ENCODE data around the gene FXYD4.

Gene FXYD4

DNA sequence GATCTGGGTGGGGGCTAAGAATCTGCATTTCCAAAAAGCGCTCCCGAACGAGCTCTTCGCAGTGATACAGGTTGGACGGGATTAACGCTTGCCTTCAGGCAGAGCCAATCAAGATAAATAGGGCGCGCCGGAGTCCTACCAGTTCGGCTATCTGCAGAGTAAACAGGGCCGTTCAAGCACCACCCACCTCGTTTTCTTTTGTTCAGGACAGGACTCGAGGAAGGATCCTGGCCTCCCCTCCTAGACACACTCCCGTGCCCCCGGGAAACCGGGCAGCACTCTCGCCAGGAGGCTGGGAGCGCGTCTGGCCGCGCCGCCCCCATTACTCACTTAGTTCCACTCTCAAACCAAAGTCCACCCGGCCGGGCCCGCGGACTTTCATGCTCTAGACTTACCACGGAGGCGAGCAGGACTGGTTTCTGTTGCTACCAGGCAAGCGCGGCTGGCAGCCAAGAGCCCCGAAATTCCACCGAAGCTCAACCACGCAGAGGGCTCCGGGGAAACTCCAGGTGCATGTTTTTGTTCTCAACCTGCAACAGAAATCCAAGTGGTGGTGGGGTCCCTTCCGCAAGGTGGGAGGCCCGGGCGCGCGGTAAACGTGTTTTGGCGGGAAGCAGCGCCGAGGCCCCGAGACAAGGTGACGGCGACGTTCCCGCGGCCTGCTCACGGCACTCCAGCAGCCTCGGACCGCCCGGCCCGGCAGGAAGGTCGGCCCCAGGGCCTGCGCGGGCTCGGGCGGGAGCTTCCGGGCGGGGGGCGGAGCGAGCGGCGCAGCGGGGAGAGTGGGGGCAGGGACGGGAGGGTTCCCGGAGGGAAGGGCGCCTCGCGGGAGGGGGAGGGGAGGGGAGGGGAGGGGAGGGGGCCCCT, 24.9 kb downstream of the FXYD4 start:
- DNase-seq (ENCODE audit: low spot score): peak; percentile 61

DNA sequence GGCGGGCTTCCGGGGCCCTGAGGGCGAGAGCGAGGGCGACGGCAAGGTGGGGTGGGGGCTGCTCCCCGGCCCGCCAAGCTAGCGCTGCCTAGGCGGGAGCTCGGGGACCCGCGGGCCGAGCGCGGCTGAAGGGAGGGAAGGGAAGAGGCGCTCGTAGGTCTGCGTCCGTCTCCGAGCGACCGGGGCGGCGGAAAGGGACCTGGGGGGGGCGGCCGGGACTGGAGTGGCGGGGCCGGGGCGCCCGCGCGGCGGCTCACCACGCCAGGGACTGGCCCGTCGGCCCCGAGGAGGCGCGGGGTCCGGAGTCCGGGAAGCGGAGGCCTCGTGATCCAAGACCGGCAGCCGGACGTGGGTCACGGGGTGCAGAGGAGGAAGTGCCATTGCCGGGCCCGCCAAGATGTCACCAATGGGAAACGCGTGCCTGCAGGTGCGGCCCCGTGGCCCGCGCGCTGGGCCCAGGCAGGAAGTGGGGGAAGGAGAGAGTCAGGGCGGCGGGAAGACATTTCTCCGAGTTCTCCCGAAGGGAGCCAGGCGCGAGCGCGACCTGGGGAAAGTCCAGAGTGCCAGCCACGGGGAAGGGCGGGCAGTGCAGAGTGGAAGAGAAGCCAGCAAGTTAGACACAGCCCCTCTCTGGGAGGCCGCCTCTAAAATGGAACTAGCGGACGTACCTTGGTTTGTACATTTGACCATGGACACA, 25.6 kb downstream of the FXYD4 start:
- peak; percentile 63 for DNase-seq (ENCODE audit: low spot score)

DNA sequence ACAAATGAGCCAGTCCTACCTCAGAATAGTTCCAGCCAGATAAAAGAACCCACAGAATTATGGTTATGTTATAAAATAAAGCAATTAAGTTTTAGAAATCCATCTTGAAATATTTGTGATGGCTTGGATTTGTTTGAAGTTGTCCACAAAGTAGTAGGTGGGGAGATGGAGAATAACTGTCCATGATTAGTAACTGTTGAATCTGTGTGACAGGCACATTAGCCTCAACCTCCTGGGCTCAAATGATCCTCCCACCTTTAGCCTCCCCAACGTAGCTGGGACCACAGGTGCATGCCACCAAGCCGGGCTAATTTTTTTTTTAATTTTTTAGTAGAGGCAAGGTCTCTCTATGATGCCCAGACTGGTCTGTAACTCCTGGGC, 27.5 kb downstream of the FXYD4 start:
- DNase-seq (ENCODE audit: low spot score): no peak

DNA sequence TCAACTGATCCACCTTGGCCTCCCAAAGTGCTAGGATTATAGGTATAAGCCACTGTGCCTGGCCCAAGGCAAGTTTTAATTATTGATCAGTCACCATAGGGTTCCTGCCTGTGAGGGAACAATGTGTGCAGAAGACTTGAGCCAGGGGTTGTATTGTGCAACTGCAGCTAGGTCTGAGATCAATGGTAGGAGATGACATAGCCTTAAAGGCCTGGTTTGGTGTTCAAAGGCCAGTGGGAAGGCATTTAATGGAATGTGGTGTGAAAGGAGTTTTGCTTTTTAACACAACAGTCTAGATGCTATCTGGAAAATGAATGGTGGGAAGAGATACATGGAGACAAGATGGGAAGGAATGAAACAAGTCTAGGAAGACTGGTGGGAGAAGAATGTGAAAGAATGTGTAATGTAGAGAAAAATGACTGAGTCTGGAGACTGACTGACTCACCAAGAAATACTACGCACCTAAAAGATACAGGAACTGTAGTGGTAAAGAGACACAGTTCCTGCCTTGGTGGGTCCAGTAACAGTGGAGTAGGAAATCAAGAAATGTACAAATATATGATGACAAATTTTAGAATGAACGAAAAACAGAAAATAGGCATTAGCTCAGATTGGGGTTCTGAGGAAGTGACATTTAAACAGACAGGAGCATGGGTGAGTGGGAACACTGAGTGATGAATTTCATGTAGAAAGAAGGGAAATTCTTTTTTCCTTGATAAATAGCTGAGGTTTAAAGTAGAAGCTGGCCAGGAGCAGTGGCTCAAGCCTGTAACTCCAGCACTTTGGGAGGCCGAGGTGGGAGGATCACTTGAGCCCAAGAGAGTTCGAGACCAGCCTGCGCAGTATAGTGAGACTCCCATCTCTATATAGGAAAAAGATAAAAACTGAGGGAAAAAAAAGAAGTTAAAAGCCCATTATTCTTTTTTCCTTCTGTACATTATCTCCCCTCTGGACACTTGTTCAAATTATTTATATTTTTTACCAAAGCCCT, 28.2 kb downstream of the FXYD4 start:
- DNase-seq (ENCODE audit: low spot score): no peak

DNA sequence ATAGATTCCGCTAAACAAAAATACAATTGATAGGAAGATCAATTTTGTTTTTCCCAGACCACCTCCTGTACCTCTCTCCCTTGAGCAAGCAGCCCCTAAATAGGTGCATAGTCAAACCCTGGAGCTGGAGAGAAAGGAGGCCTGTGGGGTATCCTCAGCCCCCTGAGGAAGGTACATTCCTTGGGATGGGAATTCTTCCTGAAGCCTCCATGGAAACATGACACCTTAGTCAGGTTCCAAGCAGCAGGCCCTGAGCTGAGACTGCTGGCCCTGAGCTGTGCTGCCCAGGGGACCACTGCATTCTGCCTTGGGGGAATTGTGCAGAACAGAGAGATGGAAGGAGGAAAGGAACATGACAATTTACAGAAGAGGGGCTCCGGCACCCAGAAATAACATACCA, 30.2 kb downstream of the FXYD4 start:
- DNase-seq (ENCODE audit: low spot score): no peak

DNA sequence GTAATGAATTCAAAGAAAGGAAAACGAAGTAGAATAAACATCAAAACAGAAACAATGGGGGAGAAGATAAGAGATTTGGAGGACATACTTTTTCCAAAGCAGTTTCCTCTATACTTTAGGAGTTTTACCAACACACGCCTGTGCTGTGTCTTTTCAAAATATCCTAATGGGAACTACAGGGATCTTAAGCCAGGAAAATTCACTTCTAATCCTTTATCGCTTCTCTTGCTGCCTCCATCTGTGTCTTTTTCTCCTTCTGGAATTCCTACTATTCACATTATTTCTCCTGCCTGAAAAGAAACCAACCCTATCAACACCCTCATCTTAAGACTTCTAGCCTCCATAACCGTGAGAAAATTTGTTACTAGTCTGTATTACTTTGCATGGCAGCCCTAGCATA, 30.7 kb downstream of the FXYD4 start:
- no peak for DNase-seq (ENCODE audit: low spot score)

DNA sequence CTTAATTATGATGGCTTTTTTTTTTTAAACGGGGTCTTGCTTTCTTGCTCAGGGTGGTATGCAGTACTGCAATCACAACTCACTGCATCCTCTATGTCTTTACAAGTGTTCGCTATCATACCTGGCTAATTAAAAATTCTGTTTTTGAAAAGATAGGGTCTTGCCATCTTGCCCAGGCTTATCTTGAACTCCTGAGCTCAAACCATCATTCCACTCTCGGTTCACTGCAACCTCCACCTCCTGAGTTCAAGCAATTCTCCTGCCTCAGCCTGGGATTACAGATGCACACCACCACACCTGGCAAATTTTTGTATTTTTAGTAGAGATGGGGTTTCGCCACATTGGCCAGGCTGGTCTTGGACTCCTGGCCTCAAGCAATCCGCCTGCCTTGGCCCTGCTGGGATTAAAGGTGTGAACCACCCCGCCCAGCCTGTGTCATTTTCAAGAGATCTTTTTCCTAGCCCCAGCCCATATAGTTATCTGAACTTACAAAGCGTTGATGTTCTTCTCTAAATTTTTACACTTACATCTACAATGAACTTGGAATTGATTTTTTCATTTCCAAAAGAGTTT, 31.5 kb downstream of the FXYD4 start:
- DNase-seq (ENCODE audit: low spot score): no peak

DNA sequence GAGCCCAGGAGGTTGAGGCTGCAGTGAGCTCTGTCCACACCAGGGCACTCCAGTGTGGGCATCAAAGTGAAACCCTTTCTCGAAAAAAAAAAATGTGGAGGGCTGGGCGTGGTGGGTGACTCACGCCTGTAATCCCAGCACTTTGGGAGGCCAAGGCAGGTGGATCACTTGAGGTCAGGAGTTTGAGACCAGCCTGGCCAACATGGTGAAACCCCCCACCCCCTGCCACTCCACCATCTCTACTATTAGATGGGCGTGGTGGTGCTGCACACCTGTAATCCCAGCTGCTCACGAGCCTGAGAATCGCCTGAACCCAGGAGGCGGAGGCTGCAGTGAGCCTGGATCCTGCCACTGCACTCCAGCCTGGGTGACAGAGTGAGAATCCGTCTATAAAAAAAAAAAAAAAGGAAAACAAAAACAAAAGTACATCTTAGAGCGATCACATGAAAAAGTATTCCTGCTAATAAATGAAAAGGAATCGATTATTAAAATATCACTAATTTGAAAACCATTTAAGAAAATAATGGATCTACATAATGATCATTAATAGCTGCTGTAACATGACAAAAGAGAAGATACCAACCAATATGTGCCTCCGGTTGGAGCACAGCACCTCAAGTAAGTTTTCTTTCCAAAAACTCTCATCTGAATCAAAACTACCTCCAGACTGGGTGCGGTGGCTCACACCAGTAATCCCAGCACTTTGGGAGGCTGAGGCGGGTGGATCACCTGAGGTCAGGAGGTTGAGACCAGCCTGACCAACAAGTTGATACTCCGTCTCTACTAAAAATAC, 32.7 kb downstream of the FXYD4 start:
- DNase-seq (ENCODE audit: low spot score): no peak

DNA sequence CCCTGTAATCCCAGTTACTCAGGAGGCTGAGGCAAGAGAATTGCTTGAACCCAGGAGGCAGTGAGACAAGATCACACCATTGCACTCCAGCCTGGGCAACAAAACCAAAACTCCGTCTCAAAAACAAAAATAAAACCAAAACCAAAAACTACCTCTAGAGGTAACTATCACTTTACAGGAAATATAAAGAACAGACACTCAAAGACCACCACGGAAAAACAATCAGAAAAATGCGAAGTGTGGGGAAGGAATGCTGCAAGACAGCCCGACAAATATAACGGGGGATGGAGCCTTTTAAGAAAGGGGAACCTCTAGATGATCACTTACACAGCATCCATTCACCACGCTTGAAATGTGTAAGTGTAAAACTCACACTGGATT, 33.3 kb downstream of the FXYD4 start:
- DNase-seq (ENCODE audit: low spot score): no peak

DNA sequence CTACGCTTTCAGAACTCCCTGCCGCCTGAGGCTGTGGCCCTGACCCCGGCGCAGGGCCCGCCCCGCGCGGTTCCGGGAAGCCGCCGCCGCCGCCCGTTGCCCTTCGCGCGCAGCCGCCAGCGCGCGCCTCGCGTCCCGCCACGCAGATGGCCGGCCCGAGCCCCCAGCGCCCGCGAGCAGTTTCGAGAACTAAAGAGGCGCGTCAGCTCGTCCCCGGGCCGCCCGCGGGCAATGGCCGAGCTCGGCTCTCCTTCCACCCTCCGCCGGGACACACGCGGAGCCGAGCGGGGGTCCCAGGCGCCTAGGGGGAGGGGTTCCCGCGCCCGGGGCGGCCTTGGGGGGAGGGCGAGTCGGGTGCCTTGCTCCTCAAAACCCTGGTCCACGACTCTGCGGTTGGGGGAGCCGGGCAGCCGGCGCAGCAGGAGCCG, 35.7 kb downstream of the FXYD4 start:
- peak; percentile 24 for DNase-seq (ENCODE audit: low spot score)

DNA sequence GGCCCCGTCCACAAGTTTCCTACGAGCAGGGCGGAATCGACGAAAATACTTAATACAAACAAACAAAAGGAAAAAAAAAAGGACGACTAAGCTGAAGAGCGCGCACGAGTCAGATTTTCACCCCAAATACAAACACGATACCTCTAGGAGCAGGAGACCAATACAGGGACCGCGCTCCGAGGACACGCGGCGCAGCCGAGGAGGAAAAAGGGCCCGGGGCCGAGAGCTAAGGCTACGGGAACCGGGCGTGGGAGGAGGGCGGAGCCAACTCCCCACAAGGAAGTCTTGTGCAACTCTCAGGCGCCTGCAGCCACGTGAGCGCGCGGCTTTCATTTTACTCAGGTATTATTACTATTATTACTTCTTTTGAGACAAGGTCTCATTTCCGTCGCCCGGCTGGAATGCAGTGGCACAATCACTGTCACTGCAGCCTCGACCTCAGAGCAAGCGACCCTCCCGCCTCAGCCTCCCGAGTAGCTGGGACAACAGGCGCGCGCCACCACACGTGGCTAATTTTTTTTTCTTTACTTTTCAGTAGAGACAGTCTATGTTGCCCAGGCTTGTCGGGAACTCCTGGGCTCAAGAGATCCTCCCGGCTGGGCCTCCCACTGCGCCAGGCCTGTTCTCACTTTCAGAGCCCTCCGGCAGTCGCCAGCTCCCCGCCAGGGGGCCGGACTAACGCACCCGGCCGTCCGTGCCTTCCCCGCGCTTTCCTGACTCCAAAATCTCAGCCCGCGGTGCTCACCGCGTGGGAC, 36.3 kb downstream of the FXYD4 start:
- peak; percentile 78 for DNase-seq (ENCODE audit: low spot score)

DNA sequence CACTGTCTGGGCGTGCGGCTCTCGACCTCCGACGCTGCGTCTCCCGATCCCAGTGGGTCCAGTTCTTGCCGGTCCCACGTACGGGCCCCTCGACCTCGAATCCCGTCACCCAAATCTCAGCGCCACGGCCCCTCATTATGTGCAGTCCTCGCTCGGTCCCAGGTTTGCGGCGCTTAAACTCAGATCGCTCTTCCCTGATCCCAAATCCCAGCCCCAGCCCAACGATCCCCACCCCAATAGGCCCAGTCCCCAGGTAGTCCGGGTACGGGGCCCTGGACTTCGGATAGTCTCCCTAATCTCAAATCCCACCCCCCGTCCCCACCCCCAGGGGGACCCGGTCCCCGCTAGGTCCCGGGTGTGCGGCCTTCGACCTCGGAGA, 36.9 kb downstream of the FXYD4 start:
- no peak for DNase-seq (ENCODE audit: low spot score)

DNA sequence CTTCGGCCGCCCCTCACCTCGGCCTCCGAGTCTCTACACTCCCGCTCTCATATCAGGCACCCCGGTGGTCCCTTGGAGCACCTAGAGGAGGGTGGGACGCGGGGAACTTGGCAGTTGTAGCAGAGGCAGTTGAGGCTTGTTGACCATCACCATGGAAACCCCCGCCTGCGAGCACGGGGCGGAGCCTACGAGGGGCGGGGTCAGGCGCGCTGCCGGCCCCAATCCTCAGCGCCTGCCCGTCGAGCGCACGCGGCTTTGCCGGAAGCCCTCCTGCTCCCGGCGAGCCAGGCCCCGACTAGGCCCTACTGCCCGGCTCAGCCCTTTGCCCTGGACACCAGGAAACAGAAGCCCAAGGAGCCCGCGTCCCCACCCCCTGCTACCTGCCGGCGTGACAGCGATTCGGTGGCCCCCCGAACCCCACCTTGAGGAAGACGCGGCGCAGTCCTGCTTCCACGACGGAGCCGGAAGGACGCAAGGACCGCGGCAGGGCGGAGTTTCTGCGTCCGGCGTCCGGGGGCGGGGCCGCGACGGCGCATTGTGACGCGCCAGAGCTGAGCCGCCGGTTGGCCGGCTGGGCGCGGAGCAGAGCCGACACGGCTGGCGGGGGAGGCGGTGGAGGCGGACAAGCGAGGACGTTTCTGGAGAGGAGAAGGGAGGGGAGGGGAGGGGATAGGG, 37.4 kb downstream of the FXYD4 start, which contains the start of gene HNRNPF:
Gene HNRNPF, minus strand, starts transcription at position 477 of the 675 bp plus-strand sequence. CDS start 21,302 bp downstream, outside the sequence.
- peak; percentile 77 for DNase-seq (ENCODE audit: low spot score)

DNA sequence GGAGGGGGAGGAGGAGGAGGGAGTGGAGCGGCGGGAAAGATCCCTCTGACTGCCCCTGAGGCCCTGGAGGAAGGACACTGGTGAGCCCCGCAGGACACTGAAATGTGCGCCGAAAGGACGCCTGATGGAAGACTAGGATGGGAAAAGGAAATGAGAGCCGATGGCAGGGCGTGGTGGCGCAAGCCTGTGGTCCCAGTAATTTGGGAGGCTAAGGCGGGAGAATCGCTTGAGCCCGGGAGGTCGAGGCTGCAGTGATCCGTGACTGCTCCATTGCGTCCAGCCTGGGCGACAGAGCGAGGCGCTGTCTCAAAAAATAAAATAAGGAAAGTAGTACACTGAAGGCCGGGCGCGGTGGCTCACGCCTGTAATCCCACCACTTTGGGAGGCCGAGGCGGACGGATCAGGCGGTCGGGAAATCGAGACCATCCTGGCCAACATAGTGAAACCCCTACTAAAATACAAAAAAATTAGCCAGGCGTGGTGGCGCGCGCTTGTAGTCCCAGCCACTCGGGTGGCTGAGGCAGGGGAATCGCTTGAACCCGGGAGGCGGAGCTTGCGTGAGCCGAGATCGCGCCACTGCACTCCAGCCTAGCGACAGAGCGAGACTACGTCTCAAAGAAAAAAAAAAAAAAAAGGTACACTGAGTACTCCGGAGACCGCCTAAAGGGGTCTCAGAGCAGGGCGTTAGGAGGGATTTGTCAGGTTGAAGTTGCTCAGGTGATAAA, 38.1 kb downstream of the FXYD4 start:
- no peak for DNase-seq (ENCODE audit: low spot score)

DNA sequence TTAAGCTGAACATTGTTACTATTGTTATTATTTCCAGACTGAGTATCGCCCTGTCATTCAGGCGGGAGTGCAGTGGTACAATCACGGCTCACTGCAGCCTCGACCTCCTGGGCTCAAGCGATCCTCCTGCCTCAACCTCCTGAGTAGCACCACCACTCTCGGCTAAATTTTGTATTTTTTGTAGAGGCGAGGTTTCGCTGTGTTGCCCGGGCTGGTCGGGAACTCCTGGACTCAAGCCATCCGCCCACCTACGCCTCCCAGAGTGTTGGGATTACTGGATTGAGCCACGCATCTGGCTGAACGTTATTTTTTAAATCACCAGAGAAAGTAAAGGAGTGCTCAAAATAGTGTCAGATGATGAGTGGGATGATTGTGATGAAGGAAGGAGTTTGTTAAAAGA, 38.9 kb downstream of the FXYD4 start:
- DNase-seq (ENCODE audit: low spot score): no peak

DNA sequence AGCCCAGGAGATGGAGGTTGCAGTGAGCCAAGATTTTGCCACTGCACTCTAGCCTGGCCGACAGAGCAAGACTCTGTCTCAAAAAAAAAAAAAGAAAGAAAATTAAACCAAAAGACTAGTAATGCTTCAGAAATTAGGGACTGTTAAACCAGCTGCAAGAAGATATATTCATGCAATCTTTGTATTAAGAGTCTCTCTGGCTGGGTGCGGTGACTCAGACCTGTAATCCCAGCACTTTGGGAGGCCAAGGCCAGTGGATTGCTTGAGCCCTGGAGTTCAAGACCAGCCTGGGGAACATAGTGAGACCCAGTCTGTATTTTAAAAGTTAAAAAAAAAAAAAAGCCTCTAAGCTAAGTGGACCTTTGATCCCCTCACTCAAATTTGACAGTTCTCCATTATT, 40.1 kb downstream of the FXYD4 start:
- no peak for DNase-seq (ENCODE audit: low spot score)

DNA sequence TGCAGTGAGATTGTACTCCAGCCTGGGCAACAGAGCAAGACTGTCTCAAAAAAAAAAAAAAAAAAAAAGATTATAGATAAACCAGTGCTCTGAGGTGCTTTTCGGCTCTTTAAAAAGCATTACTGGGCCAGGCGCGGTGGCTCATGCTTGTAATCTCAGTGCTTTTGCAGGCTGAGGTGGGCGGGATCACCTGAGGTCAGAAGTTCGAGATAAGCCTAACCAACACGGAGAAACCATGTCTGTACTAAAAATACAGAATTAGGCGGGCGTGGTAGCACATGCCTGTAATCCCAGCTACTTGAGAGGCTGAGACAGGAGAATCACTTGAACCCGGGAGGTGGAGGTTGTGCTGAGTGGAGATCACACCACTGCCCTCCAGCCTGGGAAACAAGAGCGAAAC, 44.1 kb downstream of the FXYD4 start:
- no peak for DNase-seq (ENCODE audit: low spot score)

DNA sequence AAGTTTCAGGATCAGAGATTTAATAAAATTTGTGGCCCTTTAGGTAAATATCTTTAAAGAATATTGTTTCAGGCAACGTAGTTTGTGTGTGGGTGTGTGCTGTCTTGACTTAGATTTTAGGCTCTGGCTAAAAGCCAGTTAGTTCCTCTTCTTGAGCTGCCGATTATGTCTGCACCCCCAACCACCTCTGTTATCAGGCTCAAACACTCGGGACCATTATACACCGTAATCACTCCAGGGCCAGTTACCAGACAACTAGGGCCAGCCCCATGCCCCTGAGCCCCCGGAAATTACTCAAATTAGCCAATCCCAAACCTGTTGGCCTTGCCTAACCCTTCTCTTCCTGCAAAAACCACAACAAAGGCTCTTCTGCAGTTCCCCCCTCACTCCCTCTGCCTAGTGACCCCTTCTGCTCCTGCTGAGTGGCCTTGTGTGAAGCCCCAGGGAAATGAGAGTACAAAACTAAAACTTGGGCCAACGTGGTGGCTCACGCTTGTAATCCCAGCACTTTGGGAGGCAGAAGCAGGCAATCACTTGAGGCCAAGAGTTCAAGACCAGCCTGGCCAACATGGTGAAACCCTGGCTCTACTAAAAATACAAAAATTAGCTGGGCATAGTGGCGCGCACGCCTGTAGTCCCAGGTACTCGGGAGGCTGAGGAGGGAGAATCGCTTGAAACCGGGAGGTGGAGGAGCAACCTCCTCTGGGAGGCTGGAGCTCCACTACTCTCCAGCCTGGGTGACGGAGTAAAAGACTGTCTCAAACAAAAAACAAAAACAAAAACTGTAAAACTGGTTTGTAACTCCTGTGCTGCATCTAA, 46.7 kb downstream of the FXYD4 start:
- no peak for DNase-seq (ENCODE audit: low spot score)
